B cell (primary cell): ENCODE data around the gene ABLIM3. TPM values are rescaled to one million over a fixed set of nuclear protein-coding genes. Genes with fewer than 3 reads are reported as not detected.

Experiments
- ATAC-seq: fragments of 200-7000 bp; cut with Tn5 transposase; one replicate; pipeline ENCODE4 v1.10.0; 2021; ENCODE audit warnings: low read depth, mild to moderate bottlenecking, moderate number of reproducible peaks, moderate library complexity
- CTCF ChIA-PET: fragments of 350-600 bp; sonication (Branson Sonifier 250); formaldehyde crosslinking; loops from one replicate; lab custom pipeline; 2021; ENCODE audit warnings: antibody characterized with exemption, inconsistent platforms; lab: Charles Lee
- POLR2A ChIA-PET: fragments of 350-600 bp; sonication (Branson Sonifier 250); formaldehyde crosslinking; loops from one replicate; lab custom pipeline; 2021; ENCODE audit warnings: antibody characterized with exemption; lab: Charles Lee
- DNase-seq: peaks from one replicate; pipeline ENCODE4 v3.0.0; 2013
- H2AFZ ChIP-seq: 2 replicates; pipeline ENCODE4 v1.6.1; 2012; ENCODE audit warnings: mild to moderate bottlenecking, low read depth, low read length; ENCODE audit not compliant: insufficient read depth, poor library complexity, severe bottlenecking
- H3K27ac ChIP-seq, 2 donors: 1 replicate in 1 of 2; 2 replicates in 1 of 2; pipeline ENCODE4 v1.5.1; 2012 to 2013; ENCODE audit warnings: low read length in 2 of 2, mild to moderate bottlenecking in 2 of 2, moderate library complexity in 1 of 2
- H3K27me3 ChIP-seq, 4 experiments: fragments of 200-600 bp in 1 of 4; sonication (generic) in 1 of 4; replicated peaks in 1 of 4; 1 replicate in 2 of 4; 2 replicates in 2 of 4; pipeline versions ENCODE4 v1.6.1 to v1.7.0; 2013 to 2016; ENCODE audit warnings: low read length in 3 of 4, mild to moderate bottlenecking in 2 of 4, mixed read lengths in 1 of 4, moderate library complexity in 1 of 4; ENCODE audit not compliant: insufficient read depth in 4 of 4, control insufficient read depth in 3 of 4; ENCODE audit errors: control extremely low read depth in 1 of 4
- H3K36me3 ChIP-seq, 2 experiments: replicated peaks in 1 of 2; 1 replicate in 1 of 2; 2 replicates in 1 of 2; pipeline versions ENCODE4 v1.6.1 to v1.7.1; 2013; ENCODE audit warnings: low read length in 1 of 2; ENCODE audit not compliant: insufficient read depth in 2 of 2, control insufficient read depth in 1 of 2; ENCODE audit errors: control extremely low read depth in 1 of 2, extremely low read depth in 1 of 2
- H3K4me1 ChIP-seq, 2 donors: fragments of 200-600 bp in 1 of 2; sonication (generic) in 1 of 2; 1 replicate in 1 of 2; 2 replicates in 1 of 2; pipeline versions ENCODE4 v1.5.1 to v1.6.1; 2013 to 2017; ENCODE audit warnings: low read length in 2 of 2; ENCODE audit not compliant: control insufficient read depth in 2 of 2, insufficient read depth in 2 of 2
- H3K4me2 ChIP-seq: replicated peaks from 2 replicates; pipeline ENCODE3; 2012; ENCODE audit warnings: mild to moderate bottlenecking, low read depth, low read length; ENCODE audit not compliant: poor library complexity, severe bottlenecking
- H3K4me3 ChIP-seq, 5 experiments: fragments of 200-600 bp in 1 of 5; sonication (generic) in 1 of 5; 1 replicate in 3 of 5; 2 replicates in 2 of 5; pipeline versions ENCODE4 v1.5.1 to v1.7.0; 2011 to 2016; ENCODE audit warnings: low read length in 4 of 5, mild to moderate bottlenecking in 4 of 5, low read depth in 2 of 5, control low read depth in 1 of 5, moderate library complexity in 1 of 5; ENCODE audit not compliant: insufficient read depth in 1 of 5; ENCODE audit errors: control extremely low read depth in 1 of 5, extremely low read depth in 1 of 5
- H3K79me2 ChIP-seq: fragments of 200-600 bp; sonication (generic); one replicate; pipeline ENCODE4 v1.6.0; 2016; ENCODE audit warnings: low read length; ENCODE audit not compliant: control insufficient read depth, insufficient read depth
- H3K9ac ChIP-seq: fragments of 200-600 bp; sonication (generic); 2 replicates; pipeline ENCODE4 v1.6.1; 2017; ENCODE audit warnings: mild to moderate bottlenecking, low read length, moderate library complexity
- H3K9me3 ChIP-seq, 3 donors: one replicate each; pipeline versions ENCODE4 v1.6.1 to v1.7.1; 2013; ENCODE audit warnings: low read length in 2 of 3; ENCODE audit not compliant: control insufficient read depth in 2 of 3, insufficient read depth in 1 of 3; ENCODE audit errors: control extremely low read depth in 1 of 3
- H4K20me1 ChIP-seq: 2 replicates; pipeline ENCODE4 v1.6.0; 2012; ENCODE audit warnings: mild to moderate bottlenecking, low read length; ENCODE audit not compliant: insufficient read depth, control insufficient read depth, poor library complexity, severe bottlenecking
- H3K27ac Mint-ChIP-seq: one replicate; pipeline ENCODE4 v1.8.0; 2021; ENCODE audit warnings: mixed read lengths
- H3K27me3 Mint-ChIP-seq: one replicate; pipeline ENCODE4 v1.8.0; 2021; ENCODE audit warnings: mixed read lengths
- H3K4me1 Mint-ChIP-seq: one replicate; pipeline ENCODE4 v1.8.0; 2021; ENCODE audit warnings: mixed read lengths
- H3K4me3 Mint-ChIP-seq: one replicate; pipeline ENCODE4 v1.8.0; 2021; ENCODE audit warnings: mixed read lengths
- H3K9me3 Mint-ChIP-seq: one replicate; pipeline ENCODE4 v1.8.0; 2022; ENCODE audit warnings: mixed read lengths; ENCODE audit not compliant: insufficient read depth
- EZH2 ChIP-seq: IDR thresholded peaks from 2 replicates; pipeline ENCODE4 v1.6.1; 2012; ENCODE audit warnings: borderline replicate concordance, low read depth, mild to moderate bottlenecking, moderate library complexity, low read length; ENCODE audit not compliant: insufficient read depth, poor library complexity, severe bottlenecking
- WGBS: methylation state at CpG from one replicate; pipeline ENCODE4 v1.1.5; 2013; ENCODE audit warnings: missing lambda C conversion rate; ENCODE audit not compliant: insufficient coverage; 5-methylcytosine and 5-hydroxymethylcytosine counted together
- intact Hi-C: fragments of 100-400 bp; cut with micrococcal nuclease; formaldehyde crosslinking; loops from one replicate; pipeline ENCODE4 v1.10.0; 2022
- polyA plus RNA-seq: library from polyadenylated mRNA; depleted of rRNA; stranded (reverse); fragments of >200 nt; gene quantifications from 2 replicates; pipeline ENCODE4 v1.2.3, GENCODE V29; 2012
- total RNA-seq, 2 donors: library from RNA; stranded (reverse); fragments of 120-200 nt in 1 of 2; gene quantifications; 1 replicate in 1 of 2; 2 replicates in 1 of 2; pipeline versions ENCODE4 v1.2.3 to v1.2.4, GENCODE V29; 2013 to 2022
- TF ChIP-seq, protein P1 (sequence below): fragments of 200-600 bp; IDR thresholded peaks from one replicate; pipeline ENCODE4 v1.8.0; 2022; ENCODE audit warnings: antibody characterized with exemption, mild to moderate bottlenecking

Gene ABLIM3
- total and polyA plus RNA-seq, 2 donors (not counting 1 experiment from before 2014, with no cell fraction given): not detected

DNA sequence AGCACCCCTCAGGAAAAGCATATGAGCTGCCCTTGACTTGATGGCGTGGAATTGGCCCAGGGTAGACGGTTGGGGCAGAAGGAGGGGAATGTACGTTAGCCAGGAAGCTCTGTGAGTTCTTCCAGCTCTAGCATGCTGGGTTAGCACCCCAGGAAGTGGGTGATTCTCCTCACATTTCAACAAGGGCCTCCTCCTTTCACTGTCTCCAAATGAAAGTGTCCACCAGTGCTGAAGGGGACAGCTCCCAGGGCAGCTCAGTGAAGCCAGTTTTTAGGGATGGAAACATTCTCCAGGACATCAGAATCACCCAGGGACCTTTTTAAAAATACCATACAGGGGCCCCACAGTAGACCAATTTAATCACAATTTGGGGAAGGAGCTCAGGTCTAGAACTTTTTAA is 113.2 kb downstream of the ABLIM3 start:
- Mint-ChIP-seq H3K4me1 (no peaks in the 10 kb centered on the region), H3K4me3 (no peak overlapping the region), H3K27ac (no peak overlapping the region), H3K9me3 (no peaks in the 10 kb centered on the region), H3K27me3 (peaks cover 18% of the 10 kb centered on the region)
- WGBS: 83% methylated on average over 1 of the region's 3 CpGs
- H3K9me3 ChIP-seq: peaks cover 0 to 3% (median 0%) of the 10 kb centered on the region in 3 donors
- no peak overlapping the region for H3K9ac ChIP-seq
- peaks cover 0 to 8% (median 1%) of the 10 kb centered on the region in 4 experiments for H3K27me3 ChIP-seq
- no peaks in the 10 kb centered on the region for H3K4me1 ChIP-seq
- H3K4me3 ChIP-seq: no peak overlapping the region
- ChIA-PET POLR2A (no interaction called here), CTCF (no interaction called here)
- intact Hi-C loops: no loop called here
- no peaks in the 10 kb centered on the region for H3K79me2 ChIP-seq
- no peak for ATAC-seq
- TF ChIP-seq, protein P1, sequence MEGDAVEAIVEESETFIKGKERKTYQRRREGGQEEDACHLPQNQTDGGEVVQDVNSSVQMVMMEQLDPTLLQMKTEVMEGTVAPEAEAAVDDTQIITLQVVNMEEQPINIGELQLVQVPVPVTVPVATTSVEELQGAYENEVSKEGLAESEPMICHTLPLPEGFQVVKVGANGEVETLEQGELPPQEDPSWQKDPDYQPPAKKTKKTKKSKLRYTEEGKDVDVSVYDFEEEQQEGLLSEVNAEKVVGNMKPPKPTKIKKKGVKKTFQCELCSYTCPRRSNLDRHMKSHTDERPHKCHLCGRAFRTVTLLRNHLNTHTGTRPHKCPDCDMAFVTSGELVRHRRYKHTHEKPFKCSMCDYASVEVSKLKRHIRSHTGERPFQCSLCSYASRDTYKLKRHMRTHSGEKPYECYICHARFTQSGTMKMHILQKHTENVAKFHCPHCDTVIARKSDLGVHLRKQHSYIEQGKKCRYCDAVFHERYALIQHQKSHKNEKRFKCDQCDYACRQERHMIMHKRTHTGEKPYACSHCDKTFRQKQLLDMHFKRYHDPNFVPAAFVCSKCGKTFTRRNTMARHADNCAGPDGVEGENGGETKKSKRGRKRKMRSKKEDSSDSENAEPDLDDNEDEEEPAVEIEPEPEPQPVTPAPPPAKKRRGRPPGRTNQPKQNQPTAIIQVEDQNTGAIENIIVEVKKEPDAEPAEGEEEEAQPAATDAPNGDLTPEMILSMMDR: no peak
- no peak for TF ChIP-seq EZH2
- DNase-seq: no peak
- H4K20me1 ChIP-seq: no peaks in the 10 kb centered on the region
- no peak overlapping the region for H3K4me2 ChIP-seq
- no peaks in the 10 kb centered on the region for H3K36me3 ChIP-seq
- no peak overlapping the region for H3K27ac ChIP-seq
- no peak overlapping the region for H2AFZ ChIP-seq

DNA sequence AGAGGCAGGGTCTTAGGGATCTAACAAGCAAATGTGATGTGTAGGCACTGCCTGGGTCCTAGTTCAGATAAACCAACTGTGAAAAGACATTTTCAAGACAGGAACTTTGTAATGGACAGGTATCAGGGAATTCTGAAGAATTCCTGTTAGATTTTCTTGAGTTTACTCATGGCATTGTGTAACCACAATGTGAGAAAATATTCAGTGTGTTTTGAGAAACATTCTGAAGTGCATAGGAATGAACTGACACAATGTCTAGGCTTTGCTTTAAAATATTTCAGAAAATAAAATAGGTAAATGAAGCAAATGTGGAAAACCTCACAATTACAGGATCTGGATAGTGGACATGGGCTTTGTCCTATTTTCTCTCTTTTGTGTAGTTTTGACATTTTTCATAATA is 115.2 kb downstream of the ABLIM3 start:
- POLR2A ChIA-PET: no interaction called here
- Mint-ChIP-seq H3K27me3 (peaks cover 29% of the 10 kb centered on the region), H3K9me3 (no peaks in the 10 kb centered on the region), H3K4me1 (no peaks in the 10 kb centered on the region), H3K4me3 (no peak overlapping the region), H3K27ac (no peak overlapping the region)
- H3K4me1 ChIP-seq: no peaks in the 10 kb centered on the region
- no peaks in the 10 kb centered on the region for H3K79me2 ChIP-seq
- no peak for DNase-seq
- no peak overlapping the region for H3K4me3 ChIP-seq
- no peaks in the 10 kb centered on the region for H4K20me1 ChIP-seq
- no peak overlapping the region for H2AFZ ChIP-seq
- no peak for TF ChIP-seq EZH2
- TF ChIP-seq, protein P1: no peak
- H3K9me3 ChIP-seq: peaks cover 0 to 3% (median 0%) of the 10 kb centered on the region in 3 donors
- CTCF ChIA-PET: no interaction called here
- H3K4me2 ChIP-seq: no peak overlapping the region
- H3K9ac ChIP-seq: no peak overlapping the region
- H3K27ac ChIP-seq: no peak overlapping the region
- ATAC-seq: no peak
- no peaks in the 10 kb centered on the region for H3K36me3 ChIP-seq
- intact Hi-C loops: no loop called here
- H3K27me3 ChIP-seq: peaks cover 0 to 8% (median 0%) of the 10 kb centered on the region in 4 experiments
